GM12891 (cell line): ENCODE measurements around the gene ACAA2.

ENCODE experiments used
- PAX5 ChIP-seq: IDR thresholded peaks from 2 replicates; pipeline ENCODE4 v1.6.1; 2011; ENCODE audit warnings: low read length, moderate library complexity, mild to moderate bottlenecking; ENCODE audit not compliant: insufficient read depth, severe bottlenecking
- POLR2A ChIP-seq: IDR thresholded peaks from 2 replicates; pipeline ENCODE4 v1.6.1; 2011; ENCODE audit warnings: low read depth, low read length, control low read depth
- POLR2AphosphoS5 ChIP-seq: IDR thresholded peaks from 2 replicates; pipeline ENCODE4 v1.6.1; 2011; ENCODE audit warnings: low read depth, low read length, control low read depth
- POU2F2 ChIP-seq: IDR thresholded peaks from 2 replicates; pipeline ENCODE4 v1.6.1; 2011; ENCODE audit warnings: low read depth, mild to moderate bottlenecking, control low read depth, low read length, moderate library complexity
- SPI1 ChIP-seq: IDR thresholded peaks from 2 replicates; pipeline ENCODE4 v1.6.1; 2011; ENCODE audit warnings: low read depth, low read length, control low read depth
- TAF1 ChIP-seq: IDR thresholded peaks from 2 replicates; pipeline ENCODE4 v1.6.1; 2011; ENCODE audit warnings: low read depth, low read length, control low read depth

- TF ChIP-seq POLR2A (no peak), POLR2AphosphoS5 (no peak), TAF1 (no peak), SPI1 (no peak), PAX5 (no peak), POU2F2 (no peak)
These were observed 74.1 kb downstream of the ACAA2 start for GRCh38 chr18:49739275-49739674.
